Vagina (tissue), 2 donors: ENCODE data around the gene SCFD2.

Source experiments
- POLR2A ChIP-seq, 2 donors: fragments of 450-650 bp; IDR thresholded peaks; one replicate each; pipeline ENCODE4 v1.6.1; 2017; ENCODE audit warnings: antibody characterized with exemption in 2 of 2, mild to moderate bottlenecking in 2 of 2, moderate library complexity in 2 of 2
- TF ChIP-seq, protein P1 (sequence below), 3 experiments: fragments of 450-650 bp in 2 of 3; fragments of 200-600 bp in 1 of 3; sonication (generic) in 1 of 3; IDR thresholded peaks; one replicate each; pipeline ENCODE4 v1.5.1; 2017 to 2019; ENCODE audit warnings: antibody characterized with exemption in 3 of 3, mild to moderate bottlenecking in 2 of 3, moderate library complexity in 2 of 3

DNA sequence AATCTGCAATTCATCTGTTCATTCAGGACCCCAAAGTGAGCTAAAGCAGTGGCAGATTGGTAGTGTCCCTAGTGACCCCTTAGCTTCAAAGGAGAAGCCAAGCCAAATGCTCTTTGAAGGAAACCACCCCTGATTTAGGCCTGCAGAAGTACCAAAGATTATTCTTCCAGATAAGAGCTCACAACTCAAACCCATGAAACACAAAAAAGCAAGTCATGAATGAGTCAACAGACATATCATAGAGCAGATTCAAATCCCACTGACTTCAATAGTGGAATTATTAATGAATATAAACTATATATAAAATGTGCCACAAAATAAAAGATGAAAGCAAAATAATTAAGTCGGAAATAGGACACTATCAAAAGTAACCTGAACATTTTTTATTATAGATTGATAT, 197.6 kb downstream of the SCFD2 start:
- TF ChIP-seq POLR2A (IDR thresholded peaks at IDR 0.05), result no peak
- TF ChIP-seq, protein P1, sequence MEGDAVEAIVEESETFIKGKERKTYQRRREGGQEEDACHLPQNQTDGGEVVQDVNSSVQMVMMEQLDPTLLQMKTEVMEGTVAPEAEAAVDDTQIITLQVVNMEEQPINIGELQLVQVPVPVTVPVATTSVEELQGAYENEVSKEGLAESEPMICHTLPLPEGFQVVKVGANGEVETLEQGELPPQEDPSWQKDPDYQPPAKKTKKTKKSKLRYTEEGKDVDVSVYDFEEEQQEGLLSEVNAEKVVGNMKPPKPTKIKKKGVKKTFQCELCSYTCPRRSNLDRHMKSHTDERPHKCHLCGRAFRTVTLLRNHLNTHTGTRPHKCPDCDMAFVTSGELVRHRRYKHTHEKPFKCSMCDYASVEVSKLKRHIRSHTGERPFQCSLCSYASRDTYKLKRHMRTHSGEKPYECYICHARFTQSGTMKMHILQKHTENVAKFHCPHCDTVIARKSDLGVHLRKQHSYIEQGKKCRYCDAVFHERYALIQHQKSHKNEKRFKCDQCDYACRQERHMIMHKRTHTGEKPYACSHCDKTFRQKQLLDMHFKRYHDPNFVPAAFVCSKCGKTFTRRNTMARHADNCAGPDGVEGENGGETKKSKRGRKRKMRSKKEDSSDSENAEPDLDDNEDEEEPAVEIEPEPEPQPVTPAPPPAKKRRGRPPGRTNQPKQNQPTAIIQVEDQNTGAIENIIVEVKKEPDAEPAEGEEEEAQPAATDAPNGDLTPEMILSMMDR (IDR thresholded peaks at IDR 0.05), result no peak
